HG03196 (cell line): ENCODE results near the gene SNAPC5.
"Not testable (repeated sequence)": the region's sequence is repeated elsewhere in the genome, so short reads cannot be mapped to it uniquely, and the experiment has no call there.

ENCODE experiments used
- ATAC-seq: cut with Tn5 transposase; IDR thresholded peaks from one replicate; pipeline ENCODE4 v1.9.1; 2021; ENCODE audit not compliant: unreplicated experiment

The SNAPC5 gene

GRCh38 chr15:66494262-66494661, 3.3 kb downstream of the SNAPC5 start:
- ATAC-seq = no peak

DNA sequence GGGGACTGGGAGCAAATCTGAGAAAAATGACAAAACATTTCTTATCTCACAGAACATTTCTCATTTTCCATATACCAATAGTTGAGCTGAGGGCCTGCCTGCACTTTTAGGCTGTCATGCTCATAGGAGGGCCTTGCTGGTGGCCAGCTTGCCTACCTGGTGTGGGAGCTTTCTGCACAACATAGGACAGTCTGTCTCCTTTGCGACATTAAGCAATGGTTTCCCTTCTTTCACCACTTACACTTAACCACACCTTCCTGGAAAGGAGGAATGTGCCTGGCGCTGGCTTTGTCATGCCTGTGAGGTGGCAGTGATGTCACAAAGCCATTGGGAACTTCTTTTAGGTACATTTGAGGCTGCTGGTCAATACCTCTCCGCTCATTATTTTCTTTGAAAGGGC, 5.7 kb downstream of the SNAPC5 start:
- no peak for ATAC-seq

GRCh38 chr15:66489179-66489791, 8.3 kb downstream of the SNAPC5 start:
- ATAC-seq = no peak

DNA sequence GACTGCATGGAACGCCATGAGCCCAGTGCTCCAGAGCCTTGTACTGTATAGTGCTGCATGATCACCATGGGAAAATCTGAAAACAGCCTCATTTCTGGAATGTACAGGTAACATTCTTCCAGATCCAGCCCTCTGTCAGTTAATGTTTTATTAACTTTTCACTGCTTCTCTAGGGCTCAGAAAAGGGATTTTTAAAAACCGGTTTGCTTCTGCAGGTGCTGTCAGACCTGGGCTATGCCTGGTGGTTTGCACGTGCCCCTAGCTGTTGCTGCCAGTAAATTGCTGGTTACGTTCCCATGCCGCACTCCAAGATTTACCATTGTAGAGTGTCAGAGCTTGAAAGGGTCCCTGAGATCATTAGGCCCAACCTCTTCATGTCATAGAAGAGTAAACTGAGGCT, 9.0 kb downstream of the SNAPC5 start:
- no peak for ATAC-seq

DNA sequence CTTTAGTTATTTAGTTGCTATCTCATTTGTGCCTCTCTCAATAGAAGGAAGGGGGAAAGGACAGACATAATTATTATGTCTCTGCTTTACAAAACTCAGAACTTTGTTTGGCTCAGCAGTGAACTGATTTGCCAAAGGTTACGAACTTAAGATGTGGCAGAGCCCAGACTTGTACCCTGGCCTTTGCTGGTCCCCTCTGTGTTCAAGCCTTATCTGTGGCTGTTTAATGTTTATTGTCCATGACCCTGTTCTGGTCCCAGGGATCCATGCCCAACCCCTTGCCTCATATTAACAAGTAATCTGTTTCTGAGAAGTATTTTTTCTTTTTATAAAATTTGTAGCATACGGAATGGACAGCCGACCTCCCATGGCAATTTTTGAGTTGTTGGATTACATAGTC, 10.7 kb downstream of the SNAPC5 start:
- no peak for ATAC-seq

DNA sequence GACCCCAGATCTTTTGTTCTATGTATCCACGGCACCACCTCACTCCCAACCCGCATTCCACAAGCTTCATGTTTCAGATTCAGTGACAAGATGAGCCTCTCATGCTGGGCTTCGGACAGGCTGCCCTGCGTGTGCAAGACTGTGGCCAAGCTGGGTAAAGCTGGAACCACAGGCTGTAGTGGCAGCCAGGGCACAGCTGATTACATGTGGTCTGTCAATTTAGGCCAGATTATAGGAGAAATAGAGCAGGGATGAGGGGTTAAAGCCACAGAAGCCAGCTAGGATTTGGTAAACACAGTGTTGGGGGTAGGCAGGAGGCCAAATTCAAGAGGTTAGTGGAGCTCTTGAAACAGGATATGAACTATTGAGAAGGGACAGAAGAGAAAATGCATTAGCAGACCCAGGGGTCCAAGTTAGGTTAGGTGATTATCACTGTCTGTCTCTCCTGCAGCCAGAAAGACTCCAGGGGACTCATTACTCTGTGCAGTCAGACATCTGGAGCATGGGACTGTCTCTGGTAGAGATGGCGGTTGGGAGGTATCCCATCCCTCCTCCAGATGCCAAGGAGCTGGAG, 12.9 kb downstream of the SNAPC5 start:
- no peak for ATAC-seq

- ATAC-seq = no peak
Measured at GRCh38 chr15:66483131-66483566, 14.4 kb downstream of the SNAPC5 start.

- no peak for ATAC-seq
Measured at GRCh38 chr15:66482539-66482938, 15.0 kb downstream of the SNAPC5 start.

DNA sequence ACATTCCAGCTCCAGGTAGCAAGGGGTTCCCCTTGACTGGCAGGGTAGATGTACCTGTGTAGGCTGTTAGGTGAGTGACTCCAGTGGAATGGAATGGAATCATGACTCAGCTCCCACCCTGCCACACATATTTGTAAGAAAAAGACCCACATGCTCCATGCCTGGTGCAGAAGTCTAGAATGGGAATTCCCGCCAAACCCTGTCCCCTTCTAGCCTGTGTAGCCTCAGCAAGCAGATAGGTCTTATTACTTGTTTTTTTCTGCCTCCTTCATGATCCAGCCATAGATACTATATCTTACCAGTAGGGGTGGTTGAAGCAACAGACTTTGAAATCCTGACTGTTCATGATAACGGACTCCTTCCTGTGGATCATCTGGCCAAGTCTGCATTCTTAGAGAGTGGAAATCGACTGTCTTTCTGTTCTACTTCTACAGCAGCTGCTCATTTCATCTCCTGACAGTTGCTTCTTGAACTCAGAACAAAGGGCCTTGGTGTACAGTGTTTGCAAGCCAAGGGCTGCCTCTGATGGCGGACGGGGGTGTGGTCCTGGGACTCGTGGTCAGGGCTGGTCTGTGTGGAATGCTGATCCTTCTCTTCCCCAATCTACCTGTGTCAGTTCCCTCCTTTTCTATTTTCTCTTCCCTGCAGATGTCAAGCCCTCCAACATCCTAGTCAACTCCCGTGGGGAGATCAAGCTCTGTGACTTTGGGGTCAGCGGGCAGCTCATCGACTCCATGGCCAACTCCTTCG, 16.3 kb downstream of the SNAPC5 start:
- ATAC-seq = no peak

GRCh38 chr15:66480267-66480666, 17.3 kb downstream of the SNAPC5 start:
- ATAC-seq = no peak

- ATAC-seq = no peak
Measured at GRCh38 chr15:66477011-66477410, 20.6 kb downstream of the SNAPC5 start.

DNA sequence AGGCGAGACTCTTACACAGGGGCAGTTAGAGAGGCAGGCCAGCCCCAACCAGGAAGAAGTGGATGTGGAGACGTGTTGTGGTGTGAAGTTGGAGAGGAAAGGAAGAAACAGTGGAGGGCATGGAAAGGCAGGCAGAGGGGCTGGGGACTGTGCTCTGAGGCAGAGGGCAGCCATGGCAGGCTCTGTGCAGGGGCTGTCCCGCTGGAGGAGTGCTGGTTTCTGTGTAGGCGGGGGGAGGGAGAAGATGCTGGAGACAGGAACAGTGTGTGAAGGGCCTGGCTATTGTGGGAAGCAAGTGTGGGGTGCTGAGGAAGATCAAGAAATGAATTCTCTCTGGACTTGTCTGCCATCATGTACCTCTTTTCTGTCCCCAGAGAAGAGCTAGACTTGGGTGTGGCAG, 21.0 kb downstream of the SNAPC5 start:
- ATAC-seq = no peak

GRCh38 chr15:66474963-66475362, 22.6 kb downstream of the SNAPC5 start:
- no peak for ATAC-seq

GRCh38 chr15:66474135-66474534, 23.4 kb downstream of the SNAPC5 start:
- ATAC-seq = no peak

DNA sequence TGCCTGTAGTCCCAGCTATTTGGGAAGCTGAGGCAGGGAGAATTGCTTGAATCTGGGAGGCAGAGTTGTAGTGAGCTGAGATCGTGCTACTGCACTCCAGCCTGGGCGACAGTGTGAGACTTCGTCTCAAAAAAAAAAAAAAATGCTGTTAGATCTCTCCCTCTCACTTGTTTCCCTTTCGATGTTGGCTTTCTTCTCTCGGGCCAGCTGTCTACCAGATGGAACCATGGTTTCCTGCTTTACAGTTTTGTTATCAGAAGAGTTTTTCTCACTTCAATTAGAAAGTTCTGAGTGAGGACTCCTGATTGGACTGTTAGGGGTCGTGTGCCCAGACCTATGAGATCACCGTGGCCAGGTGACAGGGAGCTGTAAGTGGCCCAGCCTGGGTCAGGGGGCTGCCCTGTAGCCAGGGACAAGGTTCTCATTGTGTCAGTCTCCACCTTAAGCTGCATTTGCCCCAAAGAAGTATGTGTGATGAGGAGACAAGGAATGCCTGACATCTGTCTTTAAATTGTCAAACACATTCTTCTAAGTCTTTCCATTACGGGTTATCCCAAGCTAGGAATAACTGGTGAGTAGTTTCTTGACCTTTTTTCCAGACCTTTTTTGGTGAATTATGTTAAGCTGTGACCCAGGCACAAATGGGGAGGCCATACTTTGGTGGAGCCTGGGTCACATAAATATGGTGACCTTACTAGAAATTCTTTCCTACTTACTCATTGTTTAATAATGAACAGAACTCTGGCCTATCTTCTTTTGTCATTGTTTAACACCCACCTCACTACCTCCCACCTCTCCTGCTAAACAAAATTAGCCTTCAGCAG, 25.2 kb downstream of the SNAPC5 start:
- ATAC-seq = peak; percentile 64

- ATAC-seq = not testable (repeated sequence)
Measured at GRCh38 chr15:66470825-66471224, 26.7 kb downstream of the SNAPC5 start.

- ATAC-seq = not testable (repeated sequence)
Measured at GRCh38 chr15:66467162-66468040, 30.2 kb downstream of the SNAPC5 start.

GRCh38 chr15:66465294-66465693, 32.3 kb downstream of the SNAPC5 start:
- not testable (repeated sequence) for ATAC-seq

DNA sequence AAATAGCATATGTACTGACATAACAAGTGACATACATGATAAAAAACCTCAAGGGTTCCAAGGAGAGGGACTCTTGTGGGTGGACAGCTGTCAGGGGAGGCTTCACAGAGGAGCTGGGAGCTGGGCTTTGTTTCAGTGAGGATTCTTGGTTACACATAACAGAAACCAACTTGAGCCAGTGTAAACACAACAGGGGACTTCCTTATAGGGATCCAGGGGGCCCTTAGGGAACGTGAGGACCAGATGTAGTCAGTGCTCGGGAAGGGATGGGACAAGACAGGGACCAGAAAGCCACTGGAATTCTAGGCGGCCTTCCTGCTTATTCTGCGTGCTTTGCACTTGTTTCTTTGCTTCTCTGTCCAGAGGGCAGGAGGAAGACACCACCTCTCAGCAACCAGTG, 34.9 kb downstream of the SNAPC5 start:
- ATAC-seq = no peak

DNA sequence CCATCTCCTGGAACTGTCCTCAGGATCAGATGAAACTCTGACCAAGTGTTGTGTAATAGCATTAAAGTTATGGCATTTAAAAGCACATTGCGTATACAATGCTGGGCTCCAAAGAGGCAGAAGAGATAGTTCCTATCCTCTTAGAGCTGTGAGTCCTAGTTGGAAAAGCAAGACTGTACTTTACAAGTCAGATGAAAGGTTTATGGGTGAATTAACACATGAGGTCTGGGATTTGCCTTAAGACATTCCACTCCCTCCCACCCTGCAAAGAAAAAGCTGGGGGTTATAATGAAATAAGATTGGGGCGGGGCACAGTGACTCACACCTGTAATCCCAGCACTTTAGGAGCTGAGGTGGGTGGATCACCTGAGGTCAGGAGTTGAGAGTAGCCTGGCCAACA, 35.6 kb downstream of the SNAPC5 start:
- no peak for ATAC-seq
